Nucleus accumbens (tissue), 56 donors: ENCODE results near the gene SERPINB10.
A peak's percentile ranks its signal among the peaks of the same experiment; 100 is the strongest.
"Not testable (repeated sequence)": the region's sequence is repeated elsewhere in the genome, so short reads cannot be mapped to it uniquely, and the experiment has no call there.

Experiments used
- DNase-seq, 56 donors: peaks; one replicate each; lab custom pipeline; 2025; lab: John Stamatoyannopoulos, UW

SERPINB10 gene

GRCh38 chr18:63890237-63890949 lies 17.4 kb upstream of the SERPINB10 start:
- no peak for DNase-seq

- DNase-seq, result no peak
Observed at GRCh38 chr18:63890950-63891304, 16.8 kb upstream of the SERPINB10 start.

DNA sequence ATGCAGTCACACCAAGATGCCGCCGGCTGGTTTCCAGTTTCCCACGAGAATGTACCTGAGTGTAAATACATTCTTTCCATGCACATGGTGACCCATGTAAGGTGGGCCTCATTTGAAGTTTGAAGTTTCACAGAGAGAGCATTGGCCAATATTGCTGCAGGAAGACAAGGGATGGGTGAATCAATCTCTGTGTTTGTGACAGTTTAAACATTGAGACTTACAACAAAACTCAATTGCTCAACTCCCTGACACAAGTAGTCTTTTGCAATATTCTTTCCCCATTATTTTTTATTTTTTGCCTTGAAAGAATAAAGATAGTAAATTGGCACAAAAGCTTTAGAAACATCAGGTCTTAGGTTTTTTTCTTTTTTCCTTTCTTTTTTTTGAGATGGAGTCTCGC lies 15.2 kb upstream of the SERPINB10 start:
- no peak for DNase-seq

DNA sequence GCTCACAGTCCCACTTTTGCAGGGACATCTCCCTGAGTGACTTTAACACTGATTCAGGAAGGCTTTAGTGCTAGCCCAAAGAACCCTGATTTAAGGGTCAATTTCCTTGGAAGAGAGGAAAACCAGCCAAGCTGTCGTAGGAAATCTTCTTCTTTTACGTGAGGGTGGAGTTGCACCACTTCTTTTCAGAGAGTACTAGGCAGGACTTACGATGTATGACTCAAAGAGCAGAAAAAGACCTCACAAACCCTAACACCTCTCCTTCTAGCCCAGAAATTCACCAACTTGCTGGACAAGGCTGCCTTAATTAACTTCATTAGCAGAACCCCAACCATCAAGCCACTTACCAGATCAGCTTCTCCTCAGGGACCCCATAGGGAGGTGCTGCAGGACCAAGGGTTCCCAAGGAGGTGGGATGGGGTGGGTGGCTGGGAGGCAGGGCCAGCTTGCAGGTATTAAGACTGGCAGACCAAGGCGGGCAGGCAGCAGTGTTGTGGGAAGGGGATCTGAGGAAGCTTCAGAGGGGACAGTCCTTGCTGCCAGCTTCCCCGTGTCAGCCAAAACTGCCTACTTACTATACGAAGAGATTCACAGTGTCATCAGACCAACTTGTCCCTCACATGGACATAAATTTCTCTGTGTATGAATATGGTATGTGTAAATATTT lies 13.5 kb upstream of the SERPINB10 start:
- DNase-seq, result no peak

GRCh38 chr18:63895190-63895589 lies 12.6 kb upstream of the SERPINB10 start:
- no peak for DNase-seq

DNA sequence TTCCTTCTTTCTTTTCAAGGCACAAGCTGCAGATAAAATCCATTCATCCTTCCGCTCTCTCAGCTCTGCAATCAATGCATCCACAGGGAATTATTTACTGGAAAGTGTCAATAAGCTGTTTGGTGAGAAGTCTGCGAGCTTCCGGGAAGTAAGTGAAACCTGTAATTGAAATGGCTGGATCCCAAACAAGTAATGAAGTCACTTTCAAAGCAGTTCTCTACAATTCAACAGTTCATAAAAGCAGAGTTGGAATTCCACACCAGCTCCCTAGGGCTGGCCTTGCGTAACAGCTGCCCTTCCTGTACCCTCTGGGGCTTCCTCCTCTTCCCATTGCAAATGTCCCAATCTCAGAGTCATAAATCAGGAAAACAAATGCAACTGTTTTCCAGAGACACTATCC lies 10.7 kb upstream of the SERPINB10 start:
- DNase-seq, result no peak

DNA sequence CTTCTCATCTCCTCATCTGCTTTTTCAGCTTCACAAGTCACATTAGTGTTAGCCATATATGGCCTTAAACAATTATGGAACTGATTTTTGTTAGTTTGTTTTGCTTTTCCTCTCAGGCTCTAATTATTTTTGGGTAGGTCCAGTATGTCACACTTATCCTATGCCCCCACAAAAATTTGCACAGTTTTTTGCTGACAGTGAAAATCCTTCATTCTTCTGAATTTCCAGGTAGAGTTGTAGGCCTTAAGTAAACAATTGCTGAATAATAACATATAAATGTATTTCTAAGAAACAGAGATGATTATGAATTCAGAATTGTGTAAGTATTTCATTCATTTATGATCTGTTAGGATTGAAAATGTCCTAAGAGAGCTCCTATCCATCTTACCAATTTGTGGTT lies 8.6 kb upstream of the SERPINB10 start:
- DNase-seq, result no peak

DNA sequence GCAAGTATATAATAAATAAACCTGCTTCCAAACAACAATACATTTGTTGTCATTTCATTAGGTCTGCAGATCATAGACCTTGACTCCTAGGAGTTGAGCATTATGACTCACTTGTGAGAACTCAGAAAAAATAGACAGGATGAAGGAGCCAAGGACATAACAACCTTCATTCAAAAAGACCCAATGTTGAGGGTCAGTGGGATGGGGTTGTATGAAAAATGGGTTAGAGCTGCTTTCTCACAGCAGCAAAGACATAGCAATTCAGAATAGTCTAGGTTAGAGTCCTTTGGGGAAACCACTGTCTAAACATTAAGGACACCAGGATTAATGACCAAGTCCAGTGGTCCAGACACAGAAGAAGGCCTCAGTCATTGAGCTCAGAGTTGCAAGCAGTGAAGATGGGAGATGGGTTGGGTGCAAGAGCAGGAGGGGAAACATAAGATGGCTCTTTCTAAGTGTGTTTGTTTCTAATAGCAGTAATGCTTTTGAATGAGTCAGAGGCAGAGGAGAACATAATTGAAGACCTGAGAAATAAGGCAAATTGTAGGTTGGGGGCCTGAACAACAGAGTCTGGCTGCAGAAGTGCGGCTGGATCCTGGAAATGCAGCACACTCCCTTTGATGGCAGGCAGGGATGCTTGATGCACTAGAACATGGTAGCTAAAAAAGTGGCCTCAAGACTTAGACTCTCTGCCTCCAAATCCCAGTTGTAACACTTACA lies 3.7 kb upstream of the SERPINB10 start:
- DNase-seq, result no peak

GRCh38 chr18:63904694-63905093 lies 3.1 kb upstream of the SERPINB10 start:
- DNase-seq, result no peak

GRCh38 chr18:63905361-63905760 lies 2.4 kb upstream of the SERPINB10 start:
- DNase-seq, result no peak

- DNase-seq, result no peak
Observed at GRCh38 chr18:63906056-63906455, 1.7 kb upstream of the SERPINB10 start.

DNA sequence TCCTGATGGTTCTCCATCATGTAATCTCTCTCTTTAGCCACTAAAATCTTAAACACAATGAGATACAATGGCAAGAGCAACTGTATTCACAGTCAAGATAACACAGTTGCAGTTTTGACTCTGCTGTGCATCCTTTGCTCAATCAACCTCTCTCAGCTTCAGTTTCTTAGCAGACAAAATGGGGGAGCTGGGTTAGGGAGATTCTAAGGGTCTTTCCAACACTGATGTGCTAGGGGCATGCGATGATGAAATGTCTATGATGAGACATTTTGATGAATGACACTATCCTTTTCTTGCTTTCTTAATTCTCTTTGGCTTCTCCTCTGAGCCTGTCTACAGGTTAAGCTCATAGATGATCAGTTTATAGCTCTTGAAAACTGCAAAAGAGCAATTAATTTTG lies 1.1 kb downstream of the SERPINB10 start:
- DNase-seq, result no peak

DNA sequence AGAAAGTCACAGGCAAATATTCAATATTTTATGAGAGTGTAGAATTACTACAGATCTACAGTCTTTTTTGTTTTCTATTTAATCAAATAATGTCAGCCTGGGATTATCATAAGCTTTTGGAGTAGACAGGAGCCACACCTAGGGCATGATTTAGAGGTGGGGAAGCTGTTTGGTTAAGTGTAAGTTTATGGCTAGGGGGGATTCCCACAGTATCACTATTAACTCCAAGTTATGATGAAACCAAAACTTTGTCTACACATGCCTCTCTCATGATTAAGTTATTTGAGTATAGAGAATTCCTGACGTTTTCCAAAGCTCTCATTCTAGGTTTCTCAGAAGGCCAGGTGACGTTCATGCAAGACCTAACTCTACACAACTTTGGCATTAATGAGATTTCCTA lies 2.1 kb downstream of the SERPINB10 start:
- DNase-seq, result no peak

GRCh38 chr18:63917817-63918216 lies 10.1 kb downstream of the SERPINB10 start:
- DNase-seq, result no peak

DNA sequence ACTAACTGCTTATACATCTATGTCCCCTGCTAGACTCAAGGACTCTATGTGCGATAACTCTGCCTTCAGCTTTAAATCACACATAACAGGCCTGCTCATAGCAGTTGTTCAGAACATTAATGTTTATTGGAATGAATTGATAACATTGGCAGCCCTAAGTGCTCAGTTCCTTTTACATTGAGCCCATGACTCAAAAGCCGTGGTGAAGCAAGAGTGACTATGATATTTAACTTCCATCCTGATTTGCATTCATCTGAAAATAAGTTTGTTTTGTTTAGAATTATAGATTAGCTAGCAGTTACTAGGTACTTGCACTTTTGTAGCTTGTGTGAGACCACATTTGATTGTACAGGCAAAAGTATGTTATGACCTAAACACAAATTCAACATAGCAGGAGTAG lies 14.3 kb downstream of the SERPINB10 start:
- no peak for DNase-seq

DNA sequence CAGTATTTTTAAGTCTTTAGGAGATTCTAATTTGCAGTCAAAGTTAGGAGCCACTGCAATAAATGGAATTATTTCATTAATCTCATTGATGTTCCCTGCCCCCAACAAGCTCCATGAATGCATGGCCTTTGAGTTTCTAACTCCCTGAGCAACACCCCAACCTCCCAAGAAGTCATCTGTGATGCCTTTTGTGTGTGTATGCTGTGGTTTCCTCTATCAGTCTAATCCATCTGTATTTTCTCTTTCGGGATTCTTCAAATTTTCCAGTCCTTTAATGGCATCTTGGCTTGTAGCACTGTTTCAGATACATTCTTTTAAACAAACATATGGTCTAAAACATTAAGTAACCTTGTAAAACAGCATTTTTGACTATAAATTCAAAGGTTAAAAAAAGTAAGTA lies 16.8 kb downstream of the SERPINB10 start:
- DNase-seq, result no peak

- no peak for DNase-seq
Observed at GRCh38 chr18:63928331-63928730, 20.6 kb downstream of the SERPINB10 start.

GRCh38 chr18:63929369-63929768 lies 21.6 kb downstream of the SERPINB10 start:
- not testable (repeated sequence) for DNase-seq

DNA sequence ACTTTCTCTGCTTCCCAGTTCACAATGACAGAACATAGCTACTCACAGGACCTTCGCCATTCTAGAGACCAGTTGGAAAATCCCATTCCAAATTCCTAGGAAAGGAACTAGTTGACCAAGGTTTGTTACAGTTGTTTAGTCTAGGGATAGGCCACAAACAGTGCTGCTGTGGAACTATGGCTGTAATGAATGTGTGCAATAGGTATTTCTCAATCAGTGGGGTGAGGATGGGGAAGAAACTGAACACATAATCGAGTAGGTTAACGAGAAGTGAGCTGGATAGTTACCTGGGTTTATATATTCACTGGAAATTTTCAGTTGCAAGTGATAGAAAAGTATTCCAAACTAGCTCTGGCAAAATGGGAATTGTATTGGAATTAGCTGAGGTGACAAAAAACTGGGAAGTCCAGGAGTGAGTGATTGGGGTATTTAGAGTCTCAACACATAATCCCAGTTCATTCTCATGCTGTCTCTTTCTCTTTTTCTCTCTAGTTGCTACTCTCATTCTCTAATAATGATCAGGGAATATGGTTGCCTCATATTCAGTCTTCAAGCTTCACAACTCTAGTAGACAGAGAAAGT lies 23.1 kb downstream of the SERPINB10 start:
- DNase-seq, result no peak

DNA sequence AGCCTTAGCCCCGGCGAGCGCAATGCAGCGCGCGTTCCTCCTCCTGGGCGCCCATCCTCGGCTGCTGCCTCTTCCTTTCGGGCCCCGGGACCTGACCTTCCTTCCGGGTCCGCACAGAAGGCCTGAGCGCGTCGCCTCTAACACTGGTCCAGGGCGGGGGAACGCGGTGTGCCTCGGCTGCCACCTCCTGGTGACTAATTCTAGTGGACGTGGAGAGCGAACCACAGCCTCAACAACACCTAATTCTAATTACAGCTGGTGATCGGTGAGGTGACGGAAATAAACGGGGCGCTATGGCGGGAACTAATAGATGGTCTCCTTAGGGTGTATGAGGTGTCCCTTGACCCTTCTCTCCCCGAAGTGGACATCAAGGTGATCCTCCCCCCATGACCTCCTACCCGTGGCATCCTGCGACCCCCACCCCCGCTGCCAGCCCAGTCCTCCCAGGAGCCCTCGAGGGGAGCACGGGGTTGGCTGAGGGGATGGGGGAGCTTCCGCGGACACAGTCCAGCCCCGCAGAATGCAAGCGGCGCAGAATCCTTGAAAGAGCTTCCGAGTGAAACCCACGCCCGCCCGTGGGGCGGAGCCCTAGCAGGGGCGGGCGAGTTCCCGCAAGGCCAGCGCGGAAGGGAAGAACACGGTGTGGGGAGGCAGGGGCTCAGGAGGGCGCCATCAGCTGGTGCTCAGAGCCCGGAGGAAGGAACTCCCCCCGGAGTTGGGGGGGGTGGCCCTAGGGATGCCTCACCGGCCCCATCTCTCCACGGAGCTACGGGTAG lies 28.6 kb downstream of the SERPINB10 start:
- DNase-seq, result peak in 53 of 56 donors; percentile 2 to 84 (median 43)

- no peak for DNase-seq
Observed at GRCh38 chr18:63936932-63937393, 29.2 kb downstream of the SERPINB10 start.
